HepG2 (cell line): ENCODE data around the gene TMC8. TPM values are rescaled to one million over a fixed set of nuclear protein-coding genes. Genes with fewer than 3 reads are reported as not detected.
A peak's percentile ranks its signal among the peaks of the same experiment; 100 is the strongest.

ENCODE experiments used
- BHLHE40 ChIP-seq: IDR thresholded peaks from 2 replicates; pipeline ENCODE4 v1.6.1; 2011; ENCODE audit warnings: low read length, improper control_type of control experiment
- BORCS8-MEF2B ChIP-seq: sonication (generic); formaldehyde crosslinking; IDR thresholded peaks from 2 replicates; pipeline ENCODE4 v1.8.0; 2022; ENCODE audit warnings: mild to moderate bottlenecking, missing genetic modification reagents
- HNRNPLL ChIP-seq: fragments of 200-400 bp; formaldehyde crosslinking; IDR thresholded peaks from 2 replicates; pipeline ENCODE4 v1.6.1; 2017; ENCODE audit warnings: mild to moderate bottlenecking, low read depth, low read length; ENCODE audit not compliant: poor library complexity, severe bottlenecking
- KDM2A ChIP-seq: sonication (generic); formaldehyde crosslinking; IDR thresholded peaks from 2 replicates; pipeline ENCODE4 v1.4.0; 2020; ENCODE audit warnings: low read depth, missing genetic modification reagents, borderline replicate concordance
- KDM6A ChIP-seq: IDR thresholded peaks from 2 replicates; pipeline ENCODE4 v1.6.1; 2016; ENCODE audit warnings: low read depth
- KLF9 ChIP-seq: IDR thresholded peaks from 2 replicates; pipeline ENCODE4 v1.6.1; 2016; ENCODE audit warnings: low read depth
- NFIB ChIP-seq: sonication (generic); formaldehyde crosslinking; IDR thresholded peaks from 2 replicates; pipeline ENCODE4 v1.9.0; 2021; ENCODE audit warnings: missing genetic modification reagents, mild to moderate bottlenecking, borderline replicate concordance
- SALL1 ChIP-seq: sonication (generic); formaldehyde crosslinking; IDR thresholded peaks from 2 replicates; pipeline ENCODE4 v1.8.0; 2022; ENCODE audit warnings: mild to moderate bottlenecking, missing genetic modification reagents
- SNAPC2 ChIP-seq: sonication (generic); formaldehyde crosslinking; IDR thresholded peaks from 2 replicates; pipeline ENCODE4 v1.8.1; 2022; ENCODE audit warnings: mild to moderate bottlenecking, missing genetic modification reagents
- SP5 ChIP-seq: IDR thresholded peaks from 2 replicates; pipeline ENCODE4 v1.6.1; 2016; ENCODE audit warnings: low read depth, borderline replicate concordance
- SSRP1 ChIP-seq: IDR thresholded peaks from 2 replicates; pipeline ENCODE4 v1.6.1; 2016; ENCODE audit warnings: control low read depth
- STAG1 ChIP-seq: sonication (generic); formaldehyde crosslinking; IDR thresholded peaks from 2 replicates; pipeline ENCODE4 v1.4.0; 2020; ENCODE audit warnings: missing genetic modification reagents
- TAF1 ChIP-seq: sonication (generic); formaldehyde crosslinking; IDR thresholded peaks from 2 replicates; pipeline ENCODE4 v1.4.0; 2020; ENCODE audit warnings: missing genetic modification reagents
- YEATS2 ChIP-seq: sonication (generic); formaldehyde crosslinking; IDR thresholded peaks from 2 replicates; pipeline ENCODE4 v1.4.0; 2020; ENCODE audit warnings: missing genetic modification reagents, borderline replicate concordance
- ZNF331 ChIP-seq: sonication (generic); formaldehyde crosslinking; IDR thresholded peaks from 2 replicates; pipeline ENCODE4 v1.4.0; 2020; ENCODE audit warnings: missing genetic modification reagents
- ZNF652 ChIP-seq: IDR thresholded peaks from 2 replicates; pipeline ENCODE4 v1.6.1; 2016; ENCODE audit warnings: low read depth, borderline replicate concordance
- polyA plus RNA-seq, 8 experiments: library from polyadenylated mRNA; depleted of rRNA in 3 of 8; stranded (reverse) in 7 of 8; unstranded in 1 of 8; fragments of >200 nt; fragmentation: Illumina TruSeq in 4 of 8; extraction: Trizol in 4 of 8; gene quantifications; 2 replicates each; pipeline versions ENCODE4 v1.2.1 to v1.2.3, GENCODE V29; 2011 to 2016; ENCODE audit warnings: low read depth in 4 of 8, missing spikeins in 1 of 8, mixed read lengths in 1 of 8; ENCODE audit not compliant: insufficient read depth in 1 of 8
- total RNA-seq, 5 experiments: library from RNA; depleted of rRNA; stranded (reverse); fragments of >200 nt; fragmentation: Illumina TruSeq; extraction: Trizol; gene quantifications; 2 replicates each; pipeline ENCODE4 v1.2.3, GENCODE V29; 2016; ENCODE audit warnings: low read depth in 1 of 5
- TF ChIP-seq, protein P1 (sequence below): sonication (generic); formaldehyde crosslinking; conservative IDR thresholded peaks from 2 replicates; pipeline ENCODE4 v1.4.0; 2020; ENCODE audit warnings: mild to moderate bottlenecking, missing genetic modification reagents, moderate library complexity
- TF ChIP-seq, protein P2 (sequence below): sonication (generic); formaldehyde crosslinking; IDR thresholded peaks from 2 replicates; pipeline ENCODE4 v1.4.0; 2020; ENCODE audit warnings: missing genetic modification reagents
- TF ChIP-seq, protein P3 (sequence below): sonication (generic); formaldehyde crosslinking; IDR thresholded peaks from 2 replicates; pipeline ENCODE4 v1.4.0; 2020; ENCODE audit warnings: missing genetic modification reagents
- TF ChIP-seq, protein P4 (sequence below): sonication (generic); formaldehyde crosslinking; IDR thresholded peaks from 2 replicates; pipeline ENCODE4 v1.4.0; 2020; ENCODE audit warnings: mild to moderate bottlenecking, low read depth, missing genetic modification reagents
- TF ChIP-seq, protein P5 (sequence below): sonication (generic); formaldehyde crosslinking; IDR thresholded peaks from 2 replicates; pipeline ENCODE4 v1.5.0; 2020; ENCODE audit warnings: missing genetic modification reagents

TMC8 gene
- total and polyA plus RNA-seq, 2 of the 13 experiments (the other 11 are each of a cell fraction or from before 2014, with no cell fraction given) = 0.53 to 7.8 TPM

DNA sequence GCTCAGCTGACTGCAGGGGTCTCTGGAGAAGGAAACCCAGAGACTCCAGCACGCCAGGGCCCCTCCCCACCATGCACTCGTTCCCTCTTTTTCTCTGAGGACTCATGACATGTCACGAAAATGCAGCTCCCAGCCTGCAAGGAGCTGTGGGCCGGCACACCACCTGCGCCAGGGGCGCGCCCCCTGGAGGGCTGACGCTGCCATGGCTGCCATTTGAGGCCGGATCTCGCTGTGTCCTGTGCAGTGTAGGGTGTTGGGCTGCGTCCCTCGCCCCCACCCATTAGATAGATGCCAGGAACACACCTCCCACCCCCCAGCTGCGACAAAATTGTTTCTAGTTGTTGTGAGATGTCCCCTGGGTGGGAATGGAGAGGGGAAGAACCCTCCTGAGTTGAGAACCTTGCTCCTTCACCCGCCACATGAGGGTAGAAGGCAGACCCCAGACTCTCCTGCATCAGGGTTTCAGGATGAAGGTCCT lies 46.0 kb downstream of the TMC8 start (continued):
- TF ChIP-seq, protein P1, sequence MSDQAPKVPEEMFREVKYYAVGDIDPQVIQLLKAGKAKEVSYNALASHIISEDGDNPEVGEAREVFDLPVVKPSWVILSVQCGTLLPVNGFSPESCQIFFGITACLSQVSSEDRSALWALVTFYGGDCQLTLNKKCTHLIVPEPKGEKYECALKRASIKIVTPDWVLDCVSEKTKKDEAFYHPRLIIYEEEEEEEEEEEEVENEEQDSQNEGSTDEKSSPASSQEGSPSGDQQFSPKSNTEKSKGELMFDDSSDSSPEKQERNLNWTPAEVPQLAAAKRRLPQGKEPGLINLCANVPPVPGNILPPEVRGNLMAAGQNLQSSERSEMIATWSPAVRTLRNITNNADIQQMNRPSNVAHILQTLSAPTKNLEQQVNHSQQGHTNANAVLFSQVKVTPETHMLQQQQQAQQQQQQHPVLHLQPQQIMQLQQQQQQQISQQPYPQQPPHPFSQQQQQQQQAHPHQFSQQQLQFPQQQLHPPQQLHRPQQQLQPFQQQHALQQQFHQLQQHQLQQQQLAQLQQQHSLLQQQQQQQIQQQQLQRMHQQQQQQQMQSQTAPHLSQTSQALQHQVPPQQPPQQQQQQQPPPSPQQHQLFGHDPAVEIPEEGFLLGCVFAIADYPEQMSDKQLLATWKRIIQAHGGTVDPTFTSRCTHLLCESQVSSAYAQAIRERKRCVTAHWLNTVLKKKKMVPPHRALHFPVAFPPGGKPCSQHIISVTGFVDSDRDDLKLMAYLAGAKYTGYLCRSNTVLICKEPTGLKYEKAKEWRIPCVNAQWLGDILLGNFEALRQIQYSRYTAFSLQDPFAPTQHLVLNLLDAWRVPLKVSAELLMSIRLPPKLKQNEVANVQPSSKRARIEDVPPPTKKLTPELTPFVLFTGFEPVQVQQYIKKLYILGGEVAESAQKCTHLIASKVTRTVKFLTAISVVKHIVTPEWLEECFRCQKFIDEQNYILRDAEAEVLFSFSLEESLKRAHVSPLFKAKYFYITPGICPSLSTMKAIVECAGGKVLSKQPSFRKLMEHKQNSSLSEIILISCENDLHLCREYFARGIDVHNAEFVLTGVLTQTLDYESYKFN (CRISPR knock-in tag) = no peak
- TF ChIP-seq SSRP1 (0 out of 2 replicates have a peak, but pooled peaks have one; percentile 34), KDM6A (CRISPR knock-in tag) (no peak), ZNF331 (CRISPR knock-in tag) (peak; percentile 31; the same call in 1 of the 2 replicates), KLF9 (CRISPR knock-in tag) (no peak), SP5 (CRISPR knock-in tag) (no peak), STAG1 (CRISPR knock-in tag) (peak; percentile 71), BORCS8-MEF2B (CRISPR knock-in tag) (no peak), BHLHE40 (peak; percentile 49; the same call in 1 of the 2 replicates), NFIB (CRISPR knock-in tag) (no peak), SALL1 (peak; percentile 24; the same call in 1 of the 2 replicates), KDM2A (CRISPR knock-in tag) (no peak), TAF1 (CRISPR knock-in tag) (no peak), YEATS2 (CRISPR knock-in tag) (no peak), ZNF652 (no peak), SNAPC2 (CRISPR knock-in tag) (no peak), HNRNPLL (peak; percentile 52)
- TF ChIP-seq, protein P2, sequence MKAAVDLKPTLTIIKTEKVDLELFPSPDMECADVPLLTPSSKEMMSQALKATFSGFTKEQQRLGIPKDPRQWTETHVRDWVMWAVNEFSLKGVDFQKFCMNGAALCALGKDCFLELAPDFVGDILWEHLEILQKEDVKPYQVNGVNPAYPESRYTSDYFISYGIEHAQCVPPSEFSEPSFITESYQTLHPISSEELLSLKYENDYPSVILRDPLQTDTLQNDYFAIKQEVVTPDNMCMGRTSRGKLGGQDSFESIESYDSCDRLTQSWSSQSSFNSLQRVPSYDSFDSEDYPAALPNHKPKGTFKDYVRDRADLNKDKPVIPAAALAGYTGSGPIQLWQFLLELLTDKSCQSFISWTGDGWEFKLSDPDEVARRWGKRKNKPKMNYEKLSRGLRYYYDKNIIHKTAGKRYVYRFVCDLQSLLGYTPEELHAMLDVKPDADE (CRISPR knock-in tag) = no peak
- TF ChIP-seq, protein P3, sequence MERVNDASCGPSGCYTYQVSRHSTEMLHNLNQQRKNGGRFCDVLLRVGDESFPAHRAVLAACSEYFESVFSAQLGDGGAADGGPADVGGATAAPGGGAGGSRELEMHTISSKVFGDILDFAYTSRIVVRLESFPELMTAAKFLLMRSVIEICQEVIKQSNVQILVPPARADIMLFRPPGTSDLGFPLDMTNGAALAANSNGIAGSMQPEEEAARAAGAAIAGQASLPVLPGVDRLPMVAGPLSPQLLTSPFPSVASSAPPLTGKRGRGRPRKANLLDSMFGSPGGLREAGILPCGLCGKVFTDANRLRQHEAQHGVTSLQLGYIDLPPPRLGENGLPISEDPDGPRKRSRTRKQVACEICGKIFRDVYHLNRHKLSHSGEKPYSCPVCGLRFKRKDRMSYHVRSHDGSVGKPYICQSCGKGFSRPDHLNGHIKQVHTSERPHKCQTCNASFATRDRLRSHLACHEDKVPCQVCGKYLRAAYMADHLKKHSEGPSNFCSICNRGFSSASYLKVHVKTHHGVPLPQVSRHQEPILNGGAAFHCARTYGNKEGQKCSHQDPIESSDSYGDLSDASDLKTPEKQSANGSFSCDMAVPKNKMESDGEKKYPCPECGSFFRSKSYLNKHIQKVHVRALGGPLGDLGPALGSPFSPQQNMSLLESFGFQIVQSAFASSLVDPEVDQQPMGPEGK (CRISPR knock-in tag) = 0 out of 2 replicates have a peak, but pooled peaks have one; percentile 17
- TF ChIP-seq, protein P4, sequence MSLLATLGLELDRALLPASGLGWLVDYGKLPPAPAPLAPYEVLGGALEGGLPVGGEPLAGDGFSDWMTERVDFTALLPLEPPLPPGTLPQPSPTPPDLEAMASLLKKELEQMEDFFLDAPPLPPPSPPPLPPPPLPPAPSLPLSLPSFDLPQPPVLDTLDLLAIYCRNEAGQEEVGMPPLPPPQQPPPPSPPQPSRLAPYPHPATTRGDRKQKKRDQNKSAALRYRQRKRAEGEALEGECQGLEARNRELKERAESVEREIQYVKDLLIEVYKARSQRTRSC = no peak
- TF ChIP-seq, protein P5, sequence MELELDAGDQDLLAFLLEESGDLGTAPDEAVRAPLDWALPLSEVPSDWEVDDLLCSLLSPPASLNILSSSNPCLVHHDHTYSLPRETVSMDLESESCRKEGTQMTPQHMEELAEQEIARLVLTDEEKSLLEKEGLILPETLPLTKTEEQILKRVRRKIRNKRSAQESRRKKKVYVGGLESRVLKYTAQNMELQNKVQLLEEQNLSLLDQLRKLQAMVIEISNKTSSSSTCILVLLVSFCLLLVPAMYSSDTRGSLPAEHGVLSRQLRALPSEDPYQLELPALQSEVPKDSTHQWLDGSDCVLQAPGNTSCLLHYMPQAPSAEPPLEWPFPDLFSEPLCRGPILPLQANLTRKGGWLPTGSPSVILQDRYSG (CRISPR knock-in tag) = no peak
